H9 (cell line): ENCODE measurements around the gene WIPI1. TPM values are rescaled to one million over a fixed set of nuclear protein-coding genes. Genes with fewer than 3 reads are reported as not detected.

Experiments
- DNase-seq: peaks from one replicate; pipeline ENCODE4 v3.0.0-alpha.2; 2017
- H2AFZ ChIP-seq: one replicate; pipeline ENCODE4 v1.6.1; 2013; ENCODE audit warnings: mild to moderate bottlenecking, low read length, control low read depth, moderate library complexity
- H2AK5ac ChIP-seq: 2 replicates; pipeline ENCODE4 v1.6.1; 2013; ENCODE audit warnings: low read length, control low read depth, mixed read lengths; ENCODE audit not compliant: insufficient read length
- H2BK120ac ChIP-seq: one replicate; pipeline ENCODE4 v1.6.1; 2013; ENCODE audit warnings: low read depth, mild to moderate bottlenecking, low read length, control low read depth, inconsistent platforms; ENCODE audit not compliant: poor library complexity, severe bottlenecking
- H2BK12ac ChIP-seq: 2 replicates; pipeline ENCODE4 v1.6.1; 2013; ENCODE audit warnings: low read length, control low read depth, mixed read lengths, low read depth; ENCODE audit not compliant: insufficient read length
- H2BK15ac ChIP-seq: 2 replicates; pipeline ENCODE4 v1.6.1; 2013; ENCODE audit warnings: low read depth, low read length, control low read depth
- H2BK20ac ChIP-seq: one replicate; pipeline ENCODE4 v1.6.1; 2013; ENCODE audit warnings: low read depth, mild to moderate bottlenecking, low read length, control low read depth, inconsistent platforms; ENCODE audit not compliant: poor library complexity, severe bottlenecking
- H2BK5ac ChIP-seq: 2 replicates; pipeline ENCODE4 v1.6.1; 2013; ENCODE audit warnings: low read length, control low read depth, mixed read lengths; ENCODE audit not compliant: insufficient read length
- H3K14ac ChIP-seq: 2 replicates; pipeline ENCODE4 v1.6.1; 2013; ENCODE audit warnings: low read length, control low read depth; ENCODE audit not compliant: insufficient read depth
- H3K18ac ChIP-seq: 2 replicates; pipeline ENCODE4 v1.6.1; 2013; ENCODE audit warnings: low read depth, mild to moderate bottlenecking, mixed read lengths, low read length, control low read depth; ENCODE audit not compliant: insufficient read length
- H3K23ac ChIP-seq: 2 replicates; pipeline ENCODE4 v1.6.1; 2013; ENCODE audit warnings: low read length, control low read depth, mixed read lengths, low read depth; ENCODE audit not compliant: insufficient read length
- H3K23me2 ChIP-seq: 2 replicates; pipeline ENCODE4 v1.6.1; 2013; ENCODE audit warnings: low read depth, mild to moderate bottlenecking, mixed read lengths, low read length, control low read depth; ENCODE audit not compliant: insufficient read length, poor library complexity, severe bottlenecking
- H3K27ac ChIP-seq: 2 replicates; pipeline ENCODE4 v1.5.1; 2013; ENCODE audit warnings: low read length, control low read depth, mixed read lengths, low read depth; ENCODE audit not compliant: insufficient read length
- H3K27me3 ChIP-seq: 2 replicates; pipeline ENCODE4 v1.6.1; 2013; ENCODE audit warnings: low read length, control low read depth, inconsistent platforms; ENCODE audit not compliant: insufficient read depth
- H3K4ac ChIP-seq: 2 replicates; pipeline ENCODE4 v1.6.1; 2013; ENCODE audit warnings: low read depth, mild to moderate bottlenecking, control low read depth, inconsistent platforms, low read length, moderate library complexity
- H3K4me1 ChIP-seq: 2 replicates; pipeline ENCODE4 v1.6.1; 2013; ENCODE audit warnings: low read length, control low read depth, inconsistent platforms; ENCODE audit not compliant: insufficient read depth
- H3K4me2 ChIP-seq: 2 replicates; pipeline ENCODE4 v1.6.1; 2013; ENCODE audit warnings: low read length, control low read depth, mixed read lengths; ENCODE audit not compliant: insufficient read length, insufficient read depth
- H3K56ac ChIP-seq: 2 replicates; pipeline ENCODE4 v1.6.1; 2013; ENCODE audit warnings: low read depth, mild to moderate bottlenecking, mixed read lengths, low read length, control low read depth; ENCODE audit not compliant: insufficient read length
- H3K79me1 ChIP-seq: 2 replicates; pipeline ENCODE4 v1.6.1; 2013; ENCODE audit warnings: low read depth, mild to moderate bottlenecking, moderate library complexity, low read length, control low read depth, inconsistent platforms; ENCODE audit not compliant: insufficient read depth, poor library complexity, severe bottlenecking
- H3K79me2 ChIP-seq: 2 replicates; pipeline ENCODE4 v1.6.1; 2013; ENCODE audit warnings: low read length, control low read depth, inconsistent platforms; ENCODE audit not compliant: insufficient read depth
- H3K9ac ChIP-seq: 2 replicates; pipeline ENCODE4 v1.6.1; 2013; ENCODE audit warnings: low read length, control low read depth, mixed read lengths; ENCODE audit not compliant: insufficient read length; ENCODE audit errors: extremely low read depth
- H3K9me3 ChIP-seq: one replicate; pipeline ENCODE4 v1.6.1; 2013; ENCODE audit warnings: low read depth, low read length, inconsistent platforms; ENCODE audit not compliant: control insufficient read depth
- H3T11ph ChIP-seq: one replicate; pipeline ENCODE4 v1.6.1; 2013; ENCODE audit warnings: mild to moderate bottlenecking, low read length, control low read depth, inconsistent platforms
- H4K20me1 ChIP-seq: one replicate; pipeline ENCODE4 v1.6.1; 2013; ENCODE audit not compliant: control insufficient read depth, insufficient read length, insufficient read depth
- H4K5ac ChIP-seq: 2 replicates; pipeline ENCODE4 v1.6.1; 2013; ENCODE audit warnings: low read depth, mild to moderate bottlenecking, mixed read lengths, low read length, control low read depth; ENCODE audit not compliant: insufficient read length
- H4K8ac ChIP-seq: replicated peaks from 2 replicates; pipeline ENCODE4 v1.6.1; 2013; ENCODE audit warnings: low read length, control low read depth, mixed read lengths, low read depth; ENCODE audit not compliant: insufficient read length
- H4K91ac ChIP-seq: 2 replicates; pipeline ENCODE4 v1.6.1; 2013; ENCODE audit warnings: low read depth, mild to moderate bottlenecking, moderate library complexity, mixed read lengths, low read length, control low read depth; ENCODE audit not compliant: insufficient read length
- H3K27ac Mint-ChIP-seq, 3 experiments: 2 replicates in 2 of 3; 3 replicates in 1 of 3; pipeline ENCODE4 v1.8.0; 2020 to 2021; ENCODE audit warnings: mixed read lengths in 3 of 3, mild to moderate bottlenecking in 1 of 3, moderate library complexity in 1 of 3
- H3K27me3 Mint-ChIP-seq: 2 replicates; pipeline ENCODE4 v1.8.0; 2021; ENCODE audit warnings: low read depth, mild to moderate bottlenecking, moderate library complexity, mixed read lengths
- H3K36me3 Mint-ChIP-seq, 3 experiments: 2 replicates in 2 of 3; 3 replicates in 1 of 3; pipeline ENCODE4 v1.8.0; 2020 to 2021; ENCODE audit warnings: low read depth in 3 of 3, mixed read lengths in 3 of 3; ENCODE audit not compliant: insufficient read depth in 1 of 3
- H3K4me1 Mint-ChIP-seq, 2 experiments: 2 replicates each; pipeline ENCODE4 v1.8.0; 2020; ENCODE audit warnings: mixed read lengths in 2 of 2
- H3K4me3 Mint-ChIP-seq, 2 experiments: 2 replicates in 1 of 2; 3 replicates in 1 of 2; pipeline ENCODE4 v1.8.0; 2020 to 2021; ENCODE audit warnings: mild to moderate bottlenecking in 2 of 2, mixed read lengths in 2 of 2, moderate library complexity in 1 of 2
- H3K9me3 Mint-ChIP-seq, 2 experiments: 2 replicates in 1 of 2; 3 replicates in 1 of 2; pipeline ENCODE4 v1.8.0; 2020; ENCODE audit warnings: mild to moderate bottlenecking in 2 of 2, mixed read lengths in 2 of 2, moderate library complexity in 1 of 2
- WGBS: extraction: QIAGEN DNeasy Blood & Tissue Kit; methylation state at CpG from one replicate; pipeline ENCODE4 v1.1.7; 2013; ENCODE audit warnings: missing lambda C conversion rate, low lambda C conversion rate, mixed read lengths; ENCODE audit not compliant: insufficient read length; ENCODE audit errors: extremely low coverage; 5-methylcytosine and 5-hydroxymethylcytosine counted together
- total RNA-seq: library from RNA; stranded (reverse); gene quantifications from 2 replicates; pipeline ENCODE4 v1.2.1, GENCODE V29; 2021
- TF ChIP-seq, protein P1 (sequence below): fragments of 200-600 bp; sonication (generic); conservative IDR thresholded peaks from 3 replicates; pipeline ENCODE4 v1.8.0; 2021; ENCODE audit warnings: antibody characterized with exemption, mild to moderate bottlenecking

Gene WIPI1
- total RNA-seq, 1 experiment from 2014 or later = 15.4 TPM

DNA sequence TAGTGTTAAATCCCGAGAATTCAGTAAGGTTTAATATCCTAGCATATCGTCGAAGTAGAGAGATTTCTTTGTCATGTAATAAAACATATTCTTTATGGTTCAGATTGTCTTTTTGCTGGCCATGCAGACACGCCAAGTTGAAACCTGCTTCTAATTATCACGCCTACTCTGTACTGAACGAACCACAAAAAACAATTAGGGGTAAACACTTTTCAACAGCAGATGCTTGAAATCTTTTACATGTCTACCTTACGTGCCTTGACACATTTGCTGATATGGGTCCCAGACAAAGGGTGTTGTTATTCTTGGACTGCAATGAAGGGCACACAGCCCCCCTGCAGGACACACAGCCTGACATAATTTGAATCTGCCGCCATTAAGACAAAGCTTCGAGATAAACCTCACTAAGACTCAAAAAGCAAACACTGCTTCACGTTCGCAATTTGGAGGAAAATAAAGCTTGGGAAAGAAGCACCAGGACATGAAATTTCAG is 13.3 kb downstream of the WIPI1 start:
- Histone ChIP-seq H3K14ac (no peak overlapping the region), H2AFZ (no peak overlapping the region), H3K27ac (no peak overlapping the region), H2BK20ac (no peak overlapping the region), H3K9me3 (no peaks in the 10 kb centered on the region), H3K56ac (no peak overlapping the region), H3K23me2 (no peaks in the 10 kb centered on the region), H3K27me3 (no peaks in the 10 kb centered on the region; the same call in 1 of the 2 replicates), H3K79me2 (no peaks in the 10 kb centered on the region), H3K4ac (no peak overlapping the region), H3K23ac (no peak overlapping the region), H4K91ac (no peak overlapping the region), H4K20me1 (no peaks in the 10 kb centered on the region), H3K9ac (no peak overlapping the region), H4K8ac (no peak overlapping the region), H3K4me1 (no peaks in the 10 kb centered on the region), H3K18ac (no peak overlapping the region), H4K5ac (no peak overlapping the region), H3T11ph (no peak overlapping the region), H3K4me2 (no peak overlapping the region), H2BK120ac (no peak overlapping the region), H2BK12ac (no peak overlapping the region), H2AK5ac (no peak overlapping the region), H2BK5ac (no peak overlapping the region), H3K79me1 (no peaks in the 10 kb centered on the region), H2BK15ac (no peak overlapping the region)
- TF ChIP-seq, protein P1, sequence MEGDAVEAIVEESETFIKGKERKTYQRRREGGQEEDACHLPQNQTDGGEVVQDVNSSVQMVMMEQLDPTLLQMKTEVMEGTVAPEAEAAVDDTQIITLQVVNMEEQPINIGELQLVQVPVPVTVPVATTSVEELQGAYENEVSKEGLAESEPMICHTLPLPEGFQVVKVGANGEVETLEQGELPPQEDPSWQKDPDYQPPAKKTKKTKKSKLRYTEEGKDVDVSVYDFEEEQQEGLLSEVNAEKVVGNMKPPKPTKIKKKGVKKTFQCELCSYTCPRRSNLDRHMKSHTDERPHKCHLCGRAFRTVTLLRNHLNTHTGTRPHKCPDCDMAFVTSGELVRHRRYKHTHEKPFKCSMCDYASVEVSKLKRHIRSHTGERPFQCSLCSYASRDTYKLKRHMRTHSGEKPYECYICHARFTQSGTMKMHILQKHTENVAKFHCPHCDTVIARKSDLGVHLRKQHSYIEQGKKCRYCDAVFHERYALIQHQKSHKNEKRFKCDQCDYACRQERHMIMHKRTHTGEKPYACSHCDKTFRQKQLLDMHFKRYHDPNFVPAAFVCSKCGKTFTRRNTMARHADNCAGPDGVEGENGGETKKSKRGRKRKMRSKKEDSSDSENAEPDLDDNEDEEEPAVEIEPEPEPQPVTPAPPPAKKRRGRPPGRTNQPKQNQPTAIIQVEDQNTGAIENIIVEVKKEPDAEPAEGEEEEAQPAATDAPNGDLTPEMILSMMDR = no peak
- Mint-ChIP-seq H3K4me1 (peaks cover 0 to 2% of the 10 kb centered on the region in 2 experiments; a peak in 1 of 4 replicates), H3K4me3 (no peak overlapping the region), H3K27me3 (no peaks in the 10 kb centered on the region), H3K27ac (no peak overlapping the region), H3K9me3 (no peaks in the 10 kb centered on the region), H3K36me3 (peaks cover under 1 to 5% (median 4%) of the 10 kb centered on the region in 3 experiments; a peak in 4 of 7 replicates)
- WGBS = no CpG with 5 or more reads among the region's 11 CpGs
- DNase-seq = no peak
